SK-N-SH (cell line): Measurements from ENCODE around the gene NOX3. TPM values are rescaled to one million over a fixed set of nuclear protein-coding genes. Genes with fewer than 3 reads are reported as not detected.
A peak's percentile ranks its signal among the peaks of the same experiment; 100 is the strongest.

Experiments
- CTCF ChIA-PET: fragments of 300-600, 350-600 bp; formaldehyde crosslinking; extraction: SDS; loops from one replicate; lab custom pipeline; 2021; lab: Yijun Ruan, JAX
- POLR2A ChIA-PET: fragments of 350-600 bp; sonication (Branson Sonifier 250); formaldehyde crosslinking; extraction: SDS; loops from one replicate; lab custom pipeline; 2020; ENCODE audit warnings: antibody characterized with exemption, inconsistent platforms; lab: Yijun Ruan, JAX
- DNase-seq: peaks from one replicate; pipeline ENCODE4 v3.0.0; 2012
- H2AFZ ChIP-seq: fragments of 200-600 bp; sonication (generic); 2 replicates; pipeline ENCODE4 v1.8.1; 2016; ENCODE audit warnings: antibody characterized with exemption, mild to moderate bottlenecking, low read depth
- H3F3A ChIP-seq: fragments of 200-600 bp; sonication (generic); replicated peaks from 2 replicates; pipeline ENCODE3; 2016; ENCODE audit warnings: antibody characterized with exemption, mild to moderate bottlenecking; ENCODE audit not compliant: insufficient read depth
- H3K27ac ChIP-seq, 2 experiments: fragments of 200-500 bp in 1 of 2; fragments of 200-600 bp in 1 of 2; sonication (Bioruptor generic) in 1 of 2; sonication (generic), shearing (Covaris generic) in 1 of 2; 2 replicates each; pipeline versions ENCODE4 v1.5.1 to v1.6.1; 2014 to 2016; ENCODE audit warnings: low read depth in 2 of 2, inconsistent platforms in 1 of 2, low read length in 1 of 2, mild to moderate bottlenecking in 1 of 2, mixed read lengths in 1 of 2
- H3K27me3 ChIP-seq: fragments of 200-600 bp; sonication (generic), shearing (Covaris generic); 2 replicates; pipeline ENCODE4 v1.6.1; 2016; ENCODE audit warnings: mixed run types; ENCODE audit not compliant: insufficient read depth
- H3K36me3 ChIP-seq, 2 experiments: fragments of 200-500 bp in 1 of 2; fragments of 200-600 bp in 1 of 2; sonication (Bioruptor generic) in 1 of 2; sonication (generic) in 1 of 2; replicated peaks in 1 of 2; 2 replicates each; pipeline versions ENCODE3 to v1.5.1; 2014 to 2016; ENCODE audit warnings: low read length in 1 of 2, mild to moderate bottlenecking in 1 of 2; ENCODE audit not compliant: insufficient read depth in 2 of 2, control insufficient read depth in 1 of 2
- H3K4me1 ChIP-seq, 2 experiments: fragments of 200-500 bp in 1 of 2; fragments of 200-600 bp in 1 of 2; sonication (Bioruptor generic) in 1 of 2; sonication (generic), shearing (Covaris generic) in 1 of 2; 2 replicates each; pipeline versions ENCODE4 v1.5.1 to v1.6.1; 2014 to 2016; ENCODE audit warnings: low read depth in 1 of 2, low read length in 1 of 2, mixed run types in 1 of 2; ENCODE audit not compliant: insufficient read depth in 2 of 2, control insufficient read depth in 1 of 2
- H3K4me2 ChIP-seq: fragments of 200-600 bp; sonication (generic), shearing (Covaris generic); 2 replicates; pipeline ENCODE4 v1.6.1; 2017; ENCODE audit warnings: mixed run types
- H3K4me3 ChIP-seq, 2 experiments: fragments of 200-500 bp in 1 of 2; fragments of 200-600 bp in 1 of 2; sonication (Bioruptor generic) in 1 of 2; sonication (generic), shearing (Covaris generic) in 1 of 2; 2 replicates each; pipeline versions ENCODE4 v1.5.1 to v1.8.1; 2014 to 2016; ENCODE audit warnings: low read depth in 2 of 2, inconsistent platforms in 1 of 2, low read length in 1 of 2, mild to moderate bottlenecking in 1 of 2, mixed read lengths in 1 of 2, moderate library complexity in 1 of 2
- H3K79me2 ChIP-seq: fragments of 200-600 bp; sonication (generic); 2 replicates; pipeline ENCODE4 v1.8.1; 2017; ENCODE audit warnings: mild to moderate bottlenecking; ENCODE audit not compliant: insufficient read depth
- H3K9ac ChIP-seq: fragments of 200-600 bp; sonication (generic); 2 replicates; pipeline ENCODE4 v1.6.1; 2017; ENCODE audit warnings: mixed run types
- H3K9me2 ChIP-seq: fragments of 200-600 bp; sonication (generic); 2 replicates; pipeline ENCODE4 v1.6.1; 2017; ENCODE audit warnings: mixed run types
- H3K9me3 ChIP-seq: fragments of 200-600 bp; sonication (generic); 2 replicates; pipeline ENCODE4 v1.6.1; 2017; ENCODE audit warnings: mixed run types, mild to moderate bottlenecking, moderate library complexity
- H4K20me1 ChIP-seq: fragments of 200-600 bp; sonication (generic); 2 replicates; pipeline ENCODE4 v1.6.1; 2017; ENCODE audit warnings: mild to moderate bottlenecking, mixed run types; ENCODE audit not compliant: insufficient read depth
- CTCF ChIP-seq: fragments of 200-600 bp; sonication (generic); IDR thresholded peaks from 2 replicates; pipeline ENCODE4 v1.6.1; 2017; ENCODE audit warnings: antibody characterized with exemption, mild to moderate bottlenecking, moderate library complexity
- GATA2 ChIP-seq: sonication (generic); formaldehyde crosslinking; IDR thresholded peaks from 2 replicates; pipeline ENCODE4 v1.5.0; 2020; ENCODE audit warnings: mild to moderate bottlenecking, missing genetic modification reagents
- IRF3 ChIP-seq: fragments of 150-350 bp; IDR thresholded peaks from 2 replicates; pipeline ENCODE4 v1.6.1; 2016; ENCODE audit warnings: mild to moderate bottlenecking, low read depth, low read length
- JUND ChIP-seq: IDR thresholded peaks from 2 replicates; pipeline ENCODE4 v1.4.0; 2012
- MXI1 ChIP-seq: IDR thresholded peaks from 2 replicates; pipeline ENCODE4 v1.6.1; 2012; ENCODE audit warnings: mild to moderate bottlenecking, low read depth, low read length, improper control_type of control experiment
- NFIC ChIP-seq: IDR thresholded peaks from 2 replicates; pipeline ENCODE4 v1.4.0; 2012; ENCODE audit warnings: borderline replicate concordance
- NRF1 ChIP-seq: IDR thresholded peaks from 2 replicates; pipeline ENCODE4 v1.6.1; 2012; ENCODE audit warnings: low read depth, mild to moderate bottlenecking, low read length
- PBX3 ChIP-seq: IDR thresholded peaks from 2 replicates; pipeline ENCODE4; 2012
- POLR2AphosphoS5 ChIP-seq: IDR thresholded peaks from 2 replicates; pipeline ENCODE4 v1.6.1; 2012; ENCODE audit warnings: low read depth, low read length
- RAD21 ChIP-seq: IDR thresholded peaks from 2 replicates; pipeline ENCODE4 v1.6.1; 2012; ENCODE audit warnings: mild to moderate bottlenecking, low read length
- RXRA ChIP-seq: IDR thresholded peaks from 2 replicates; pipeline ENCODE4 v1.4.0; 2012; ENCODE audit warnings: low read depth, mild to moderate bottlenecking, borderline replicate concordance
- SIN3A ChIP-seq: IDR thresholded peaks from 2 replicates; pipeline ENCODE4 v1.6.1; 2012; ENCODE audit warnings: low read depth, mild to moderate bottlenecking, low read length, moderate library complexity, borderline replicate concordance
- TCF12 ChIP-seq: IDR thresholded peaks from 2 replicates; pipeline ENCODE4 v1.4.0; 2012
- USF1 ChIP-seq: IDR thresholded peaks from 2 replicates; pipeline ENCODE4 v1.4.0; 2012; ENCODE audit warnings: low read depth, borderline replicate concordance
- ZBTB33 ChIP-seq: IDR thresholded peaks from 2 replicates; pipeline ENCODE4 v1.4.0; 2012; ENCODE audit warnings: low read depth, borderline replicate concordance
- WGBS: methylation state at CpG from one replicate; pipeline ENCODE4 v1.1.6; 2017; ENCODE audit warnings: low lambda C conversion rate; 5-methylcytosine and 5-hydroxymethylcytosine counted together
- polyA plus RNA-seq, 3 experiments: library from polyadenylated mRNA; depleted of rRNA; stranded (reverse); fragments of >200 nt; gene quantifications; 2 replicates each; pipeline ENCODE4 v1.2.3, GENCODE V29; 2012

The NOX3 gene
- polyA plus RNA-seq, 1 of the 3 experiments (the other 2 are of a cell fraction) = 0.02 TPM

GRCh38 chr6:155444952-155445903 lies 10.4 kb downstream of the NOX3 start (continued):
- no peak for TF ChIP-seq ZBTB33
- no peak for TF ChIP-seq RAD21
- no peak for TF ChIP-seq GATA2 (CRISPR knock-in tag)
- TF ChIP-seq TCF12 = no peak
- TF ChIP-seq POLR2AphosphoS5 = no peak
- TF ChIP-seq CTCF = no peak
- TF ChIP-seq NFIC = no peak

GRCh38 chr6:155444120-155444917 lies 11.3 kb downstream of the NOX3 start:
- H2AFZ ChIP-seq = peak overlapping the region; percentile 68; the same call in 1 of the 2 replicates
- ChIA-PET CTCF (no interaction called here), POLR2A (no interaction called here)
- no peaks in the 10 kb centered on the region for H3K79me2 ChIP-seq
- H3K27me3 ChIP-seq = no peaks in the 10 kb centered on the region
- H3F3A ChIP-seq = peaks cover 7% of the 10 kb centered on the region
- H3K36me3 ChIP-seq = no peaks in the 10 kb centered on the region
- DNase-seq = no peak
- peaks cover 12 to 29% of the 10 kb centered on the region in 2 experiments; a peak in 3 of 4 replicates for H3K4me1 ChIP-seq
- no peaks in the 10 kb centered on the region for H3K9me2 ChIP-seq
- no peaks in the 10 kb centered on the region for H4K20me1 ChIP-seq
- H3K27ac ChIP-seq = no peak overlapping the region; a peak in 1 of 4 replicates
- no peaks in the 10 kb centered on the region for H3K9me3 ChIP-seq
- H3K4me2 ChIP-seq = no peak overlapping the region
- no peak overlapping the region; the same call in 1 of the 2 replicates for H3K9ac ChIP-seq
- 59% methylated on average over 9 of the region's 9 CpGs for WGBS
- no peak overlapping the region for H3K4me3 ChIP-seq
- no peak for TF ChIP-seq USF1
- TF ChIP-seq NRF1 = no peak
- TF ChIP-seq TCF12 = peak; percentile 62; the same call in 1 of the 2 replicates
- no peak for TF ChIP-seq IRF3
- no peak for TF ChIP-seq MXI1
- TF ChIP-seq ZBTB33 = no peak
- peak; percentile 43; the same call in 1 of the 2 replicates for TF ChIP-seq PBX3
- TF ChIP-seq JUND = peak; percentile 36; the same call in 1 of the 2 replicates
- TF ChIP-seq SIN3A = no peak
- TF ChIP-seq RXRA = 0 out of 2 replicates have a peak, but pooled peaks have one; percentile 6
